Measurements from ENCODE around the gene CLMP.

DNA sequence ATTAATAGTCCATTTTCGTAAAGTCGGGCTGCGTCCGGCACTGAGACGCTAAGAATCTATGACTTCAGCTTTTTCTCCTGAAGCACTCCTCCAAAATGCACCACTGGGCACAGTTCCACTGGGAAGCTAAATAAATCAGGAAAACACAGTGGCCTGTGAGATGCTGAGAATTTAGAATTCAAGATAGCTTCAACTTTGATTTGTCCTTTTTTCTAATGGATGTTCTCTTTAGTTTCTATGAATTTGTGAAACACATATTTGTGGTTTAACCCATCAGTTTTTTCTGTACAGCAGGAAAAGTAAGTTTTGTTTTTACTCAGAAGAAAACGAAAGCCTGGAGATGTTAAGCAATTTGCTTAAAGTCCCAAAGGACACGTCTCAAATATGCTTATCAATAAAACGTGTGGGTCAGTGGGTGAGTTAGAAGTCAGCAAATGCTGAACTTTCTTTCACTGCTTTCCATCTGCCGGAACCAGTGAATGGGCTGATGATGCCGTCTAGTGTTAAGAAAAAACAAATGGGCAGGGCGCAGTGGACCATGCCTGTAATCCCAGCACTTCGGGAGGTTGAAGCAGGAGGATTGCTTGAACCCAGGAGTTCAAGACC is 40.7 kb upstream of the CLMP start:
- TF ChIP-seq POLR2A (IDR thresholded peaks at IDR 0.05; ENCODE audit: low read length) (no peak), GATA1 (IDR thresholded peaks at IDR 0.05; ENCODE audit: low read depth, low read length) (no peak)
